Pancreas (tissue), 10 donors: ENCODE measurements around the gene ZBTB8A. TPM values are rescaled to one million over a fixed set of nuclear protein-coding genes. Genes with fewer than 3 reads are reported as not detected.

Experiments used
- ATAC-seq, 4 donors: fragments of 200-7000 bp; cut with Tn5 transposase; one replicate each; pipeline versions ENCODE4 v1.8.0 to v1.9.1; 2020; ENCODE audit warnings: mild to moderate bottlenecking in 4 of 4, moderate library complexity in 4 of 4
- DNase-seq, 6 donors: peaks; one replicate each; pipeline ENCODE4 v3.0.0-alpha.2; 2020
- FAIRE-seq: peaks from 2 replicates; lab custom pipeline; 2012; peaks lifted over from hg19 to GRCh38; lab: Jason Lieb, UNC
- H3K27ac ChIP-seq, 4 donors: fragments of 200-600 bp; sonication (generic); 1 replicate in 3 of 4; 2 replicates in 1 of 4; pipeline versions ENCODE4 v1.5.0 to v1.8.0; 2020
- H3K27me3 ChIP-seq, 4 donors: fragments of 200-600 bp; one replicate each; pipeline ENCODE4 v1.8.0; 2021
- H3K36me3 ChIP-seq, 3 donors: fragments of 200-600 bp; sonication (generic) in 1 of 3; one replicate each; pipeline versions ENCODE4 v1.5.0 to v1.8.0; 2020 to 2021
- H3K4me1 ChIP-seq, 3 donors: fragments of 200-600 bp; one replicate each; pipeline ENCODE4 v1.8.0; 2021
- H3K4me3 ChIP-seq, 4 donors: fragments of 200-600 bp; sonication (generic) in 2 of 4; one replicate each; pipeline versions ENCODE4 v1.5.0 to v1.8.0; 2020 to 2021
- H3K9me3 ChIP-seq, 4 donors: fragments of 200-600 bp; one replicate each; pipeline ENCODE4 v1.8.0; 2021
- WGBS, 2 donors: extraction: QIAGEN DNeasy Blood & Tissue Kit; methylation state at CpG; one replicate each; pipeline ENCODE4 v1.1.7; 2013; 5-methylcytosine and 5-hydroxymethylcytosine counted together
- intact Hi-C, 3 donors: fragments of 100-400 bp; cut with DNase I; formaldehyde crosslinking; loops; one replicate each; pipeline versions ENCODE4 v1.11.1 to v1.14.2; 2022
- polyA plus RNA-seq, 2 donors: library from polyadenylated mRNA; stranded (reverse); fragments of 200-250 nt; gene quantifications; one replicate each; pipeline ENCODE4 v1.2.3, GENCODE V29; 2013
- total RNA-seq, 6 donors: library from RNA; stranded (reverse); fragmentation: NEBNext Ultra II Directional in 4 of 6; extraction: Animal tissue kit (Norgen Biotek cat#: 25700) in 4 of 6; gene quantifications; one replicate each; pipeline versions ENCODE4 v1.2.1 to v1.2.4, GENCODE V29; 2021 to 2023
- TF ChIP-seq, protein P1 (sequence below), 4 donors: fragments of 200-600 bp; sonication (generic) in 3 of 4; IDR thresholded peaks; one replicate each; pipeline versions ENCODE4 v1.5.0 to v1.8.0; 2021; ENCODE audit warnings: antibody characterized with exemption in 4 of 4
- donor health status: healthy with polysubstance abuse.
- donor health status: DM: no; HTN: no; CAD: no; lungs with moderate emphysema.
- donor health status: DM: no; HTN: no; CAD: no.
- donor health status: control.
- donor health status: control.
- donor health status: Bipolar disorder and iron deficiency.
- donor health status: DM: yes; HTN: yes; CAD: no.
- donor health status: DM: no; HTN: no; CAD: no.
- donor health status: DM: no; HTN: no; CAD: no.
- donor health status: DM: yes; HTN: yes; CAD: no.

ZBTB8A gene
- total and polyA plus RNA-seq, 8 donors = 1.3 to 5.2 (median 3.2) TPM

DNA sequence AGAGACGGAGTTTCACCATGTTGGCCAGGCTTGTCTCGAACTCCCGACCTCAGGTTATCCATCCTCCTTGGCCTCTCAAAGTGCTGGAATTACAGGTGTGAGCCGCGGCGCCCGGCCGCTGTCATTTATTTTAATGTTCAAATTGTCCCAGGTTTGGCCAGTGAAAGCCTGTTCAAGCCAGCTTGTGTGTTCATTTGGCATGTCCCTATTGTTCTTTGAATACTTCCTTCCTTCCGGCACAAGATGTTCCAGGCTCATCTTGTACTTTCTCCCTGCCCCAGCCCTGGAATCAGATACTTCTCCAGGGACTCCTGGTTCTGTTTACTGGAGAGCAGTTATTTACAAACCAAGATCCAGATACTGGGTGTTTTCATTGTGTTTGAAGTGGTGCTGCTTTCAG, 37.4 kb upstream of the ZBTB8A start:
- no peak overlapping the region for H3K27ac ChIP-seq
- H3K27me3 ChIP-seq = no peaks in the 10 kb centered on the region
- no peak overlapping the region for H3K4me3 ChIP-seq
- FAIRE-seq = no peak
- TF ChIP-seq, protein P1, sequence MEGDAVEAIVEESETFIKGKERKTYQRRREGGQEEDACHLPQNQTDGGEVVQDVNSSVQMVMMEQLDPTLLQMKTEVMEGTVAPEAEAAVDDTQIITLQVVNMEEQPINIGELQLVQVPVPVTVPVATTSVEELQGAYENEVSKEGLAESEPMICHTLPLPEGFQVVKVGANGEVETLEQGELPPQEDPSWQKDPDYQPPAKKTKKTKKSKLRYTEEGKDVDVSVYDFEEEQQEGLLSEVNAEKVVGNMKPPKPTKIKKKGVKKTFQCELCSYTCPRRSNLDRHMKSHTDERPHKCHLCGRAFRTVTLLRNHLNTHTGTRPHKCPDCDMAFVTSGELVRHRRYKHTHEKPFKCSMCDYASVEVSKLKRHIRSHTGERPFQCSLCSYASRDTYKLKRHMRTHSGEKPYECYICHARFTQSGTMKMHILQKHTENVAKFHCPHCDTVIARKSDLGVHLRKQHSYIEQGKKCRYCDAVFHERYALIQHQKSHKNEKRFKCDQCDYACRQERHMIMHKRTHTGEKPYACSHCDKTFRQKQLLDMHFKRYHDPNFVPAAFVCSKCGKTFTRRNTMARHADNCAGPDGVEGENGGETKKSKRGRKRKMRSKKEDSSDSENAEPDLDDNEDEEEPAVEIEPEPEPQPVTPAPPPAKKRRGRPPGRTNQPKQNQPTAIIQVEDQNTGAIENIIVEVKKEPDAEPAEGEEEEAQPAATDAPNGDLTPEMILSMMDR (IDR thresholded peaks at IDR 0.05) = no peak
- no peaks in the 10 kb centered on the region for H3K36me3 ChIP-seq
- ATAC-seq = no peak
- intact Hi-C loops = no loop called here
- H3K9me3 ChIP-seq = no peaks in the 10 kb centered on the region
- 81 to 93% methylated on average over 9 of the region's 9 CpGs for WGBS, 2 donors
- DNase-seq = no peak
- no peaks in the 10 kb centered on the region for H3K4me1 ChIP-seq

DNA sequence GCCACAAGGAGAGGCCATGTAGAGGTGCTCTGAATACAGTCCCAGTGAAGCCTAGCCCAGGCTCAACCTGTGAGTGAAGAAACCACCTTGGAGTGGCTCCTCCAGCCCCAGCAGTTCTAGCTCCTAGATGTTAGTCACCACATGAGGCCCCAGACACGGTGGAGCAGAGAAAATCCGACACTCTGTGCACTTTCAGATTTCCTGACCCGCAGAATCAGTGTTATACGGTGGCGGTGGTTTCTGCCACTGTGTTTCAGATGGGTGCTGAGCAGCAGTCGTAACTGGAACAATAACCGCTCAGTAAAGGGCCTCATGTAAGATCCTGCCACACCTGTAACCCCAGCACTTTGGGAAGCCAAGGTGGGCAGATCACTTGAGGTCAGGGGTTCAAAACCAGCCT, 36.1 kb upstream of the ZBTB8A start:
- intact Hi-C loops = no loop called here
- TF ChIP-seq, protein P1 (IDR thresholded peaks at IDR 0.05) = no peak
- 90 to 92% methylated on average over 7 of the region's 7 CpGs for WGBS, 2 donors
- Histone ChIP-seq H3K27ac (no peak overlapping the region), H3K9me3 (no peaks in the 10 kb centered on the region), H3K36me3 (no peaks in the 10 kb centered on the region), H3K4me3 (no peak overlapping the region), H3K4me1 (no peaks in the 10 kb centered on the region), H3K27me3 (no peaks in the 10 kb centered on the region)
- ATAC-seq (no peak), FAIRE-seq (no peak), DNase-seq (no peak)

DNA sequence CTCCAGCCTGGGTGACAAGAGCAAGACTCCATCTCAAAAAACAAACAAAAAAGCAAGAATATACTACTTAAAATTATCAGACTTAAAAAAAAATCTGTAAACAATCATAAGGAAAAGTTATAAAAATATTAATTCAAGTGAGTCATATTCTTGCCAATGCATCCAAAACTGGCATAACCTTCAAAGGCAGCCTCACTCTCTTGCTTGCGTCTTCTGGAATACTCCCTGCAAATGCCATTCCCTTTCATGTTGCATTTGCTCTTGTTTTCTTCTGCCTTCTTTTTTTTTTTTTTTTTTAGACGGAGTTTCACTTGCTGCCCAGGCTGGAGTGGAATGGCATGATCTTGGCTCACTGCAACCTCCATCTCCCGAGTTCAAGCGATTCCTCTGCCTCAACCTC, 32.2 kb upstream of the ZBTB8A start:
- H3K27me3 ChIP-seq = no peaks in the 10 kb centered on the region
- WGBS, 2 donors = 78 to 83% methylated on average over 4 of the region's 4 CpGs
- intact Hi-C loops = no loop called here
- H3K36me3 ChIP-seq = no peaks in the 10 kb centered on the region
- no peak overlapping the region for H3K4me3 ChIP-seq
- DNase-seq = no peak
- no peak for FAIRE-seq
- TF ChIP-seq, protein P1 (IDR thresholded peaks at IDR 0.05) = no peak
- no peak overlapping the region for H3K27ac ChIP-seq
- no peak for ATAC-seq
- H3K4me1 ChIP-seq = no peaks in the 10 kb centered on the region
- no peaks in the 10 kb centered on the region for H3K9me3 ChIP-seq

GRCh38 chr1:32508761-32509160, 30.5 kb upstream of the ZBTB8A start:
- no peak overlapping the region for H3K4me3 ChIP-seq
- no peaks in the 10 kb centered on the region for H3K36me3 ChIP-seq
- no peak for DNase-seq
- no peak overlapping the region for H3K27ac ChIP-seq
- WGBS, 2 donors = 78 to 85% methylated on average over 5 of the region's 5 CpGs
- no peak for FAIRE-seq
- no peaks in the 10 kb centered on the region for H3K27me3 ChIP-seq
- TF ChIP-seq, protein P1 (IDR thresholded peaks at IDR 0.05) = no peak
- no peaks in the 10 kb centered on the region for H3K9me3 ChIP-seq
- ATAC-seq = no peak
- intact Hi-C loops = no loop called here
- H3K4me1 ChIP-seq = no peaks in the 10 kb centered on the region

GRCh38 chr1:32509939-32510338, 29.3 kb upstream of the ZBTB8A start:
- FAIRE-seq (no peak), DNase-seq (no peak), ATAC-seq (no peak)
- Histone ChIP-seq H3K9me3 (no peaks in the 10 kb centered on the region), H3K36me3 (no peaks in the 10 kb centered on the region), H3K4me1 (no peaks in the 10 kb centered on the region), H3K27me3 (no peaks in the 10 kb centered on the region), H3K27ac (no peak overlapping the region), H3K4me3 (no peak overlapping the region)
- WGBS, 2 donors = 98 to 100% methylated on average over 1 of the region's 1 CpG
- TF ChIP-seq, protein P1 (IDR thresholded peaks at IDR 0.05) = no peak
- intact Hi-C loops = no loop called here
